NCI-H1105 (cell line): ENCODE measurements around the gene PARVG.

Experiments
- DNase-seq: peaks from one replicate; lab custom pipeline; 2025; lab: John Stamatoyannopoulos, UW

PARVG gene

DNA sequence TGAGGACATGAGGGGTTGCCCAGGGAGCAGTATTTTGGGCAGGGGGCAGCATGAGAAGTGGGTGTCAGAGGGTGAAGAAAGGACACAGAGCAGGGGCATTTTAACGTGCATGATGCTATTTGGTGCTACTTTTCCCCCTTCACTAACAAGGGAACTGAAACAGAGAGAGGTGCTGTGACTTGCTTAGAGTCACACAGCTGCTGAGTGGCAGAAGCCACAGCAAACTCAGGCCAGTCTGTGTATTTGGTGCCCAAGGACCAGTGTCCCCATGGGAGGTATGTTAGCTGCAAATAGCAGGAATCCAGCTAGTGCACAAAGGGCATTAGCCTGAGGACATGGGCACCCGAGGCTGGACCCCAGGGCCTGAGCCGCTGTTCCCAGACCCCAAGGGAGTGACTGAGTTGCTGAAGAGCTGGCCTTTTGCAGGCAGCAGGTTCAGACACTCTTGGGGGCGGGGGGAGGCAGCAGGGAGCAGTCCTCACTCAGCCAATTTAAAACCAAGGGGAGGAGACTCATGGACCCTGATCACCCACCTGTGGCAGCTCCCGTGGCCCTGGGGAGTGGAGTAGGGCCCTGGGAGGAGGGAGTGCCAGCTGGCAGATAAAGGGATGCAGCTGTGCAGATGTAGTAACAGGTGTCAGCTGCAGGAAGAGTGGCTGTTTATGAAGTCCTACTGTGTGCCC is 14.6 kb downstream of the PARVG start:
- DNase-seq: no peak

DNA sequence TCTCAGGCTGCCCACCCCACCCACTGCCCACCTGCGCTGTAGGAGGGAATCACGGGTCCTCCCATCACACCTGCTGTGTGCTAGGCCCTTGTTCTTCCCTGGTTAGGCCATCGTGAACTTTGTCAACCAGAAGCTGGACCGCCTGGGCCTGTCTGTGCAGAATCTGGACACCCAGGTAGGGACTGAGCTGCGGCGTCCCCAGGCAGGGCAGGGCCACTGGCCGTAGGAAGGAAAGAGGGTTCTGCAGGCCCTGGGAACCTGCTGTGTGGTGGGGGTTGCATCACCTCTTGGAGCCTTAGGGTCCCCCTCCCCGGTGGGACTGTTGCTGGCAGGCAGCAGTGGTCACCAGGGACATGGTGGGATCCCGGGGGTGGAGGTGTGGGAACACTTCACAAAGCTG is 15.5 kb downstream of the PARVG start:
- DNase-seq: no peak

DNA sequence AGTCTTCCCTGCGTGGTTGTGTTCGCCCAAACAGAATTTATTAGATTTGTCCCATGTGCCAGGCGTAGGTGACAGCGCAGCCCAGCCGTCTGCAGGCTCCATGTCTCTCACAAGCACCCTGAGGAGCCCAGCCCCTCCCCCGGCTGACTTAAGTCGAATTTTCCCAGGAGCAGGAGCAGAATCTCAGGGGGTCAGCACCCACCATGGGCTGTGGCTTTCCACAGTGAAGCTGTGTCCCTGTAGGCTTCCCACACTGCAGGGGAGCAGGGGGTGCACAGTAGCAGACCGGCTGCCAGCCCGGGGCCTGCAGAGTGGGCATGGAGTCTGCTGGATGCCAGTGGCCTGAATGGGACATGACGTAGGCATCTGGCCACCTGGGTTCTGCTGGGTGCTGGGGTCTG is 16.0 kb downstream of the PARVG start:
- DNase-seq: no peak

DNA sequence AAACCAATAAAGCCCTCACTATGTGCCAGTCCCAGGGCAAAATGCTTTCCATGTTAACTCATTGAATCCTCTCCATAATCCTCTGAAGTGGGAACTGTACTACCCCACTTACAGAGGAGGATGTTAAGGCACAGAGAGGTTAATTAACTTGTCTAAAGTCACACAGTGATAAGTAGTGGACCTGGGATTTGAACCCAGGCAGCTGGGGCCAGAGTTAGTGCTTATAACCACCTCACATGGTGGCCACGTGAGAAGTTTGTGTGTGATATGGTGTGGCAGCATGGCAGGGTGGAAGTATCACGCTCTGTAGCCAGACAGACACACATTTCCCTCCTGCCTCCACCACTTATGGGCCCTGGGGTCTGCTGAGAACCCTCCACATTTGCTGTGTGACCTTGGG is 16.5 kb downstream of the PARVG start:
- DNase-seq: no peak

DNA sequence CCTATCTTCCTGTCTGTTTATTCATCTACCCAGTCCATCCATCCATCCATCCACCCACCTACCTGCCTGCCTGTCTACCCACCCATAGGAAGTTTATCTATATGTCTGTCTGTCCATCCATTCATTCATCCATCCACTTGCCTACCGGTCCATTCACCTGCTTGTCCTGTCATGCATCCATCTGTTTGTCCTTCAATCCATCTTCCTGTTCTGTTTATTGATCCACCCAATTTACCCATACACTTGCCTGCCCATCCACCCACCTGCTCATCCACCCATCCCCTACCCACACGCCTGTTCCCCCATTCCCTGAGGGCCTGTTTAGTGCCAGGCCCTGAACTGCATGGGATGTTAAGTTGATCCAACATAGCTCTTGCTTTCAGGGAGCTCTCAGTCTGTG is 18.4 kb downstream of the PARVG start:
- DNase-seq: no peak

DNA sequence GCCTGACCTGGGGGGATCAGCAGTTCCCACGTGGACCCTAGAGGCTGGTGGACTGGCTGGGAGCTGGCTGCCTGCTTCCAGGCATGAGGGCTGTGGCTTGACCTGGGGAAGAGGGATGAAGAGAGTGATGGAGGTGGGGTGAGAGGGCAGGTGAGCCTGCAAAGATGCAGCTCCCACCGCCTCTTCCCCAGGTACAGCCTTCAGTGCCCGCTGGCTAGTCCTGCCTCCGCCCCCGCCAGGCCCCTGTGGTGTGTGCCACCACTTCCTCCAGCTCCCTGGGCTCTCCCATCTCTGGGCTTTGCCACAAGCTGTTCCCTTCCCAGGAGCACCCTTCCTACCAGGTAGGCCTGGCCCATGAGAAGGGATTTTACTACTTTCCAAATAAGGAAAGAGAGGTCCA is 19.1 kb downstream of the PARVG start:
- no peak for DNase-seq

DNA sequence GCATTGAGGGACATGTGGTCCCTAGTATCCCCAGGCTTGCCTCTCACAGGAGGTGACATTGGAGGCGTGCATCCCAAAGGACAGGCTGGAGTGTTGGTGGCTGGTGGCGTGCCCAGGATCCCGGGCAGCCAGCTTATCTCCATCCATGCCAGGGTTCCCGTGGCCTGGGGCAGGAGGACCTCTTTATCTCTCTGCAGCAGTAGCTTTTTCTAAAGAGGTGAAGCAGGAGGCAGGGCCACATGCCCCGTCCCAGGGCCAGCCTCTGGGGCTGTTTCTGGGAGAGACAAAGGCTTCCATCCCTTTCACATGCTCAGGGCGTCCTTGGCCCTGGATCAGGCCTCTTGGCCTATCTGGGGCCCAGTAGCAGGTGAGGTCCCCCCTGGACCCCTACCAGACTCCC is 19.7 kb downstream of the PARVG start:
- DNase-seq: no peak

DNA sequence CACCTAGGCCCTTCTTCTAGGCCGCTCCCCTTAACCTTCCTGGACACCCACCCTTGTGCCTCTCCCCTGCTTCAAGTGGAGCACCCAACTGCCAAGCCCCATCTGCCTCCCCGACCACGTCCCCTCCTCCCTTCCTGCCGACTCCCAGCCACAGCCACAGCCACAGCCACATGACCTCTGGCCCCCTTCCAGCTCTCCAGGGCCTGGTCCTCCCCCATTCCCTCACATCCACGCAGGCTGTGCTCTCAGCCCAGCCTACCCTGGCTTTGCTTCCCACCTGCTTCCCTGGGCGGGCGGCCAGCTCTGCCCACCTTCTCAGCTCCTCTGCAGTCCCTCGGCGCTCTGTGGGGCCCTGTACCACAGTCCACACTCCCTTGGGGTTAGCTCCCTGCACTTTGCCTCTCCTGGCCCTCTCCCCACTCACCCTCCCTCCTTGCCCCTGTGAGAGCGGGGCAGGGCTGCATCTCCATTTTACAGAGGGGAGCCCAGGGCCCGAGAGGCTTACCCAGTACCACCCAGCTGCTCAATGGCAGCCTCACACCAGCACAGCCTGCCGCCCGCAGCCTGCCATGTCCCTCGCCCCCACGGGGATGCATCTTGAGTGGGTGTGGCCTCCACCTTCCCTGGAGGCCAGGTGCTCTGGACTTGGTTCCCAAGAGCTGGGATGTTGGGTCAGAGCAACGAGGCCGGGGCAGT is 20.3 kb downstream of the PARVG start:
- DNase-seq: no peak

DNA sequence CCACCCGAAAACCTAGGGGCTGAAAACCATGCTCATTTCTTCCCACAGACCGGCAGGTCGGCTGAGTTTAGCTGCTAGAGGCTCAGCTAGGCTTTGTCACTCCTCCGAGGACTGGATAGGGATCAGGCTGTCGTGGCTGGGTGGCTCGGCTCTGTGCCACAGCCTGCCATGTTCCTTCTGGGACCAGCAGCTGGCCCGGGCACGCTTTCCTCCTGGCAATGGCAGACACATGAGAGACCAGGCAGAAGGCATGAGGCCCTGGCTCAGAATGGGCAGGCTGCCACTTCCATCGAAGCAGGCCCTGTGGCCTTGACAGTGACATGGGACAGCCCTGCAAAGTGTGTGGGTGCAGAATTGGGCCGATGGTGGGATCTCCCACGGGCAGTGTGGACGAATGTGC is 20.9 kb downstream of the PARVG start:
- no peak for DNase-seq

DNA sequence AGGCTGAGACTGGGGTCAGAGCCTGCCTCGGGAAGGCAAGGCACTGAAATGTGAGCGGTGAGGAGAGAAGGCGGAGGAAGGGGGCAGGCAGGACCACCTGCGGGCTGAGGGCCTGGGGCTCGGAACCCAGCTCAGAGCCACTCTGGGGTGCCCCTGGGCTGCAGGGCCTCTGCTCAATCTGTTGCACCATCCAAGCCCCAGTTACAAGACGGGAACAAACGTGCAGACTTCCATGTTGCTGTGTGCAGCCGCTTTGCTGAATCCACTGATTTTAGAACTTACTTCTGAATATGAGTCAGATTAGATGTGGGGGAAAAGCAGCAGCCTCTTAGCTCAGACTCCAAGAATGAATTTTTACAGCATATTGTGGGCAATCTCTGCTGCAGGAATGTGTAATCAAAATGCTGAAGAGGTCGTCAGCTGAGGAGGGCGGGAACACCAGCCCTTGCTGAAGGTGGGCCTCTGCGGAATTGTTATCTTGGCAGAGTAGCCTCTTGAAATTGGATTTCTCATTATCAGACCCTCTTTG is 21.6 kb downstream of the PARVG start:
- no peak for DNase-seq

DNA sequence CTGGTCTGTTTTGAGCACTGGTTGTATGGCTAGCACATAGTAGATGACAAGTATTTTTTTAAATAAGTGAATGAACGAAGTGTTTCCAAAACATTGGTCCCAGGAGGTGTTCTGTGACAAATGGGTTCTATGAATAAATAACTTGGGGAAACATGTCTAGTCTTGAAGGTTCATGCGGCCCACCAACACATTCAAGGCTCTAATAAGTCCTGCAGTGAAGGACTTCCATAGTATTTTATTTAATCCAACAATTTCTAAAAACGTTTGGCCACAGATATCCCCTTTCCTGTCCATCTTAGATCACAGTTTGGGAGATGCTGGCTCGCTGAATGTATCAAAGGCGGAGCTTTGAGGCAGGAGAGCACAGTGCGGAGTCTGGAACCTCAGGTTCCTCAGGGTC is 22.5 kb downstream of the PARVG start:
- DNase-seq: no peak

DNA sequence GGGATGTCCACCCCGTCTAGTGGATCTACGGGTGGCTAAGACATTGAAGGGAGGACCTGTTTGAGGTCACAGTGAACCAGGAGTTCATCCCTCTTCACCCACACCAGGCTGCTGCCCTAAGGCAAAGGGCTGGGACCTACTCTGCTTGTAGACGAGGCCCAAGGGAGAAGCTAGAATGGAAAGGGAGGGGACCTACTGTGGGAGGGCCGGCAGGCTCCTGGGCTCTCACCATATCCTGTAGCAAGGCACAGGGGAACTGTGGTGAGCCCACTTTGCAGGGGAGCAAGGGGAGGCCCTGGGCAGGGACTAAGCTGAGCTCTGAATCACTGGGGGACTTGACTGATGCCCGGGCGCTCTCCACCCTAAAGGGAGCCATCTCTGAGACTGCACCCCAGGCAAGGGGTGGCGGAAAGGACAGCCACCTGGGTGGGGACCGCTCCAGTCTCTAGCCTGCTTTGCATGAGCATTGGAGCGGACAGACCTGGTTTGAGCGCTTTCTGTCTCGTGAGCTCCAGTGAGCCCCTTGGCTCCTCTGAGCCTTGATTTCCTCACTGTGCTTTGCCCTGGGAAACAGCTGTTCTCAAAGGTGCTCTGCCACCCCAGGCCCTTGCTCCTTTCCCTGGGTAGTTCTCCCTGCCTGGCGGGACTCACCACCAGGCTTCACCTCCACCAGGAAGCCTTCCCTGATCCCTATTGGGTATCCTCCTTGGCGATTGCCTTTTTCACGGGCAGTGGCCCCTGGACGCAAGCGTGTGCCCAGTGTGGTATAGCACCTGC is 24.2 kb downstream of the PARVG start:
- no peak for DNase-seq

DNA sequence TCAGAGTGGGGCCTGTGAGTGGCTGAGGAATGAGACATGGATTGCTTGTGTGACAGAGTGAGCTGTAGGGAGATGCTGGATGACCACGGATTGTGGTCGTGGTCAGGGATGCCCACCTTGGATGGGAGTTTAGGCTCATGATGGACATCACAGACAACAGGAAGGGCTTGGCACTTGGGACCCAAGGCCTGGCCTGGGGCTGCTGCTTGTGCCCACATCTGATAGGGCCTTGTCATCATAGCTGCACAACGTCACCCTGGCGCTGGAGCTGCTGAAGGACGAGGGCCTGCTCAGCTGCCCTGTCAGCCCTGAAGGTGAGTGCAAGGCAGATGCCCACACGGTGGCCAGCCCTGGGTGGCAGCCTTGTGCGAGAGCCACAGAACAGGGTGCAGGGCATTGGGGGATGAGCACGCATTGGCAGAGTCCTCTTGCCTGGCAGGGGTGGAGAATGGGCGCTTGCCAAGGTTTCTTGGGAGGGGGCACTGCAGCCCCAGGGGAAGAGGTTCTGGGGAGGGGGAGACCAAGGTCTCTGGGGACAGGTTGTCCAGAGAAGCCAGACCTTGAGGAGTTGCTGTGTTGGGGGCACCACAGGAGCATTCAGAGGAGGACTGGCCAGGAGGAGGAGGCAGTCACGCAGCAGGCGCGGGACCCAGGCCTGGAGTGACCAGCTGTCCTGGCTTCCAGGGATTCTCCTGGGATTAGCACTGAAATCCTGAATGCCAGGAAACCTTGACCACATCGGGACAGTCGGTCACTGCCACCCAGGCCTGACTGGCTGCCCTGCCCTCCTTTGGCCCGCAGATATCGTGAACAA is 25.0 kb downstream of the PARVG start:
- no peak for DNase-seq

DNA sequence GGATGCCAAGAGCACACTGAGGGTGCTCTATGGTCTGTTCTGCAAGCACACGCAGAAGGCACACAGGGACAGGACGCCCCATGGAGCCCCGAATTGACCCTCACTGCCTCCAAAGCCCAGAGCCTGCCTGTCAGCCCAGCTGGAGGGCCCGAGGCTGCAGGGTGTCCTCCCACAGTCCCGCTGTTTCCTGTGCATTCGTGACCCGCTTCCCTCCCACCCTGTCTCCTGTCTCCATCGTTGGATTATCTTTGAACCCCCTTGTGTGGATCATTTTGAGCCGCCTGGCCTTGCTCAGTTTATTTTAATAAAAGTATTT is 25.6 kb downstream of the PARVG start:
- DNase-seq: no peak

DNA sequence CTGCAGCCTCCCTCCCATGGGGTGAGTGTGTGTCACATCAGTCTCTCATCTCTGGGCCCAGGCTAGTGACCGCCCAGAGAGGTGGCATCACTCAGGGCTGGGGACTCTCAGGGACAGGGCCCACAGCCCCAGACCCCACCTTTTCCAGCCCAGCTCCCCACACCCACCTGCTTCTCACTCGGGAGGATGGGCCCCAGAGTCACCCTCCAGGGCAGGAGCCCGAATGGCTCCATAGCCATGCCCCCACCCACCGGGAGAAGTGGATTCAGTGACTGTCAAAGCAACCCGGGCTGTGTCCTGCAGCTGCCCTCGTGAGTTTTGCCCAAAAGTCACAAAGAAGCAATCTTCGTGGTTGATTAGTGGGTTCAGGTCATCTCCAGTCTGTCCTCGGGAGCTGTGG is 26.0 kb downstream of the PARVG start:
- no peak for DNase-seq

DNA sequence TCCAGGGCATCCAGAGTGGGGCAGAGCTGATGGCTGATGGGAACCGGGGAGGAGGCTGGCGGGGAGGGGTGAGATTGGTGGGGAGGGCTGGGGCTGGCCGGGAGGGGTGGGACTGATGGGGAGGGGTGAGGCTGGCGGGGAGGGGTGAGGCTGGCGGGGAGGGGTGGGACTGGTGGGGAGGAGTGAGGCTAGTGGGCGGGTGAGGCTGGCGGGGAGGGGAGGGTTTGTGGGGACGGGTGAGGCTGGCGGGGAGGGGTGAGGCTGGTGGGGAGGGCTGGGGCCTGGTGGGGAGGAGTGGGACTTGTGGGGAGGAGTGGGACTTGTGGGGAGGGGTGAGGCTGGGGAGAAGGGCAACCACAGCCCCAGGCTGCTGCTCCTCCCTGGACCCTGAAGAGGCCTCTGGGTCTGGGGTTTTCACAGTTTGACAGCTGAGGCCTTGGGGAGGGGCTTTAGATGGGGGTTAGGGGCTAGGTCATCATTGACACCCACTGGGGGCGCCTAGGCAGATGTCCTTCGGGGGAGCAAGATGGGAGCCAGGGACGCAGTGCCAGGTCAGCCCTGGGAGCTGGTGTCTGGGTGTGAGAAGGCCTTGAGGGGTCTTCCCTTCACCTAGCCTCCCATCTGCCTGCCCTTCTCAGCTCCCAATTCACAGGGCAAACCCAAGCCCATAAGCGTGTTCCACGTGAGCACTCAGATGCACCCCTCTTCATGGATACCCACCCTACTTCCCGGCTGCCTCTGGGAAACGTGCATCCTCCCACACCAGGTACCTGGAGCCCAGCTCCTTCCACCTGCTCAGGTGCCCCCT is 26.7 kb downstream of the PARVG start:
- DNase-seq: no peak

DNA sequence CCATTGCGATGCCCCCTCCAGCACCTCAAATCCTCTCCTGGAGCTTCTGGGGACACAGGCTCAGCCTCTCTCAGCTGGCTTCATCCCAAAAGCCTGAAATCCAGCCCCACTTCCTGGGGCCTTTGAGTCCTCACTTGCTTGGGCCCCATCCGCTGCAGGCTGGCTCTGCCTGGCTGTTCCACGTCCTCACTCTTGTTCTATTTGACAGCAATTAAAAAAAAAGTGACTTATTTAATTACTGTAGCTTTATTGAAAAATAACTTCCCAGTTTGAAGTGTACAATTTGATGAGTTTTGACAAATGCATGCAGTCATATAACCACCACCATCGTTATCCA is 27.2 kb downstream of the PARVG start:
- no peak for DNase-seq

DNA sequence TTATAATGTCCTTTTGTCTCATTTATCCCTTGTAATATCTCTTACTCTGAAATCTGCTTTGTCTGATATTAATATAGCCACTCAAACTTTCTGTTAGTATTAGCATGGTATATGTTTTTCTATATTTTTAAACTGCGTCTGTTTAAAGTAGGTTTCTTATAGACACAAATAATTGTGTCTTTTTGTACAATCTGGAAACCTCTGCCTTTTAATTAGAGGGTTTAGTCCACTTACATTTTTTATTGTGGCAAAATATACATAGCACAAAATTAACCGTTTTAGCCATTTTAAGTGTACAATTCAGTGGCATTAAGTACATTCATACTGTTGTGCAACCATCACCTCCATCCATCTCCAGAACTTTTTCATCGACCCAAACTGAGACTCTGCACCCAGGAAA is 28.6 kb downstream of the PARVG start:
- DNase-seq: no peak

DNA sequence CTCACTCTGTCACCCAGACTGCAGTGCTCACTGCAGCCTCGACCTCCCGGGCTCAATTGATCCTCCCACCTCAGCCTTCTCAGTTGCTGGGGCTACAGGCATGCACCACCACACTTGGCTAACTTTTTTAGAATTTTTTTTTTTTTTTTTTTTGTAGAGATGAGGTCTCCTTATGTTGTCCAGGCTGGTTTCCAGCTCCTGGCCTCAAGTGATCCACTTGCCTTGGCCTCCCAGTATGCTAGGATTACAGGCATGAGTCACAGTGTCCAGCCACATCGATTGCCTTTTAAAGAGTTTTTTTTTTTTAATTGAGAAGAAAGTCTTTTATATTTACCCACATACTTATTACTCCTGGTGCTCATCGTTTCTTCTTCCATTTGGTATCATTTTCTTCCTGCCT is 30.0 kb downstream of the PARVG start:
- no peak for DNase-seq

DNA sequence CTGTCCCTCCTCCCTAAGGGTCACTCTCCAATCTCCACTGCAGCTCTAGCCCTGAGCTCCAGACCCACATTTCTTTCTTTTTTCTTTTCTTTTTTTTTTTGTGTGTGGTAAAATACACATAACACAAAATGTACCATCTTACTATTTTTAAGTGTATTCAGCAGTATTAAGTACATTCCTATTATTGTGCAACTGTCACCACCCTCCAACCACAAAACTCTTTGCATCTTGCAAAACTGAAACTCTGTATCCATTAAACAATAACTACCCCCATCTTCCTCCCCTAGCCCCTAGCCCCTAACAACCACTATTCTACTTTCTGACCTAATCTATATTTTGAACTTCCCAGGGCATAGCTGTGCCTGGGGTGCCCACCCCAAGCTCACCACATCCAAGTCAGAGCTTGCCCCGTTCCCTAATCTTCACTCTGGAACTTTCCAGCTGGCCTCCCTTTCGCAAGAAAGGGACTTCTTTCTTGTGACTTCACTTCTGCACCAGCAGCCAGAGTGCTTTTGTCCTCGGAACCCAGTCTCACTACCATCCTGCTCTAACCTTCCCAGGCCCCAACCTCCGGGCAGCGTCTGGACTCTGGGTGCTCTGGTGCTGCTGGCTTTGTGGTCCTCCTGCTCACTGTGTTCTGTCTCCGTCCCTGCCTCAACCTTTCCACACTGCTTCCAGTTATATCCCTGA is 30.7 kb downstream of the PARVG start:
- no peak for DNase-seq
